K562 (cell line): Measurements from ENCODE around the gene SMOC2. TPM values are rescaled to one million over a fixed set of nuclear protein-coding genes. Genes with fewer than 3 reads are reported as not detected.

Experiments used
- polyA plus RNA-seq, 8 experiments: library from polyadenylated mRNA; depleted of rRNA in 4 of 8; stranded (reverse) in 5 of 8; unstranded in 3 of 8; fragments of >200 nt; fragmentation: Nextera tagmentation in 2 of 8; fragmentation: Illumina TruSeq in 1 of 8; extraction: Ambion mirVana in 2 of 8; extraction: Trizol in 1 of 8; gene quantifications; 2 replicates each; pipeline versions ENCODE4 v1.2.1 to v1.2.3, GENCODE V29; 2011 to 2014; ENCODE audit warnings: inconsistent platforms in 1 of 8, missing spikeins in 1 of 8
- total RNA-seq, 7 experiments: library from RNA; depleted of rRNA in 6 of 7; stranded (reverse); fragments of >200 nt in 6 of 7; fragmentation: Illumina TruSeq in 2 of 7; extraction: Trizol in 2 of 7; gene quantifications; 2 replicates each; pipeline versions ENCODE4 v1.2.1 to v1.2.3, GENCODE V29; 2011 to 2021; ENCODE audit warnings: low replicate concordance in 1 of 7
- TF ChIP-seq, protein P1 (sequence below): fragments of 450-650 bp; IDR thresholded peaks from 2 replicates; pipeline ENCODE4 v1.6.1; 2017; ENCODE audit warnings: mild to moderate bottlenecking, moderate library complexity
- TF ChIP-seq, protein P2 (sequence below): fragments of 450-650 bp; IDR thresholded peaks from 2 replicates; pipeline ENCODE4 v1.6.1; 2017; ENCODE audit warnings: antibody characterized with exemption
- TF ChIP-seq, protein P3 (sequence below), 2 experiments: fragments of 450-650 bp; IDR thresholded peaks; 2 replicates each; pipeline ENCODE4 v1.6.1; 2018; ENCODE audit warnings: mild to moderate bottlenecking in 2 of 2, low read depth in 1 of 2; ENCODE audit not compliant: partially characterized antibody in 2 of 2
- TF ChIP-seq, protein P4 (sequence below), 2 experiments: fragments of 450-650 bp; formaldehyde crosslinking in 1 of 2; IDR thresholded peaks; 2 replicates each; pipeline versions ENCODE4 v1.4.0 to v1.6.1; 2014 to 2020; ENCODE audit warnings: mild to moderate bottlenecking in 2 of 2, borderline replicate concordance in 1 of 2, low read depth in 1 of 2

The SMOC2 gene
- total and polyA plus RNA-seq, 9 of the 15 experiments (the other 6 are each of a cell fraction or from before 2014, with no cell fraction given), result 0.45 to 2.3 (median 1.1) TPM

DNA sequence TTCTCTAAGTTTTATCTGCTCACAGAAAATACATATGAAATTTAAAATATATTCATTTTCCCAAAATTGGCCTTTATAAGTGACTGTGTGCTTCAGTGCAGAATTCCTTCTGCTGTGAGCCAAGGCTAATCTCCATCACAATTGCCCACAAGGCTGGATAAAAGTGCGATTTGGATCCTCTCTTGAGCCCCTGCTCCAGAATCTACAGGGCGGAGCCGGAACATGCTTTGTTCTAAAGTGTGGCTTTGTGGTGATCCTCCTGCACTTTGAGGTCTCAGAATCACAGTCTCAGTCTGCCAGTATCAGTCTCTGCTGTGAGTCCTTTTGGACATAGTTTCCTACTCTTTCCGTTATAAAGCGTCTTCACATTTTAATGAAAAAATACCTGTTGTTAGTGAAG, 28.9 kb downstream of the SMOC2 start (continued):
- TF ChIP-seq, protein P1, sequence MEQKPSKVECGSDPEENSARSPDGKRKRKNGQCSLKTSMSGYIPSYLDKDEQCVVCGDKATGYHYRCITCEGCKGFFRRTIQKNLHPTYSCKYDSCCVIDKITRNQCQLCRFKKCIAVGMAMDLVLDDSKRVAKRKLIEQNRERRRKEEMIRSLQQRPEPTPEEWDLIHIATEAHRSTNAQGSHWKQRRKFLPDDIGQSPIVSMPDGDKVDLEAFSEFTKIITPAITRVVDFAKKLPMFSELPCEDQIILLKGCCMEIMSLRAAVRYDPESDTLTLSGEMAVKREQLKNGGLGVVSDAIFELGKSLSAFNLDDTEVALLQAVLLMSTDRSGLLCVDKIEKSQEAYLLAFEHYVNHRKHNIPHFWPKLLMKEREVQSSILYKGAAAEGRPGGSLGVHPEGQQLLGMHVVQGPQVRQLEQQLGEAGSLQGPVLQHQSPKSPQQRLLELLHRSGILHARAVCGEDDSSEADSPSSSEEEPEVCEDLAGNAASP, result no peak
- TF ChIP-seq, protein P2, sequence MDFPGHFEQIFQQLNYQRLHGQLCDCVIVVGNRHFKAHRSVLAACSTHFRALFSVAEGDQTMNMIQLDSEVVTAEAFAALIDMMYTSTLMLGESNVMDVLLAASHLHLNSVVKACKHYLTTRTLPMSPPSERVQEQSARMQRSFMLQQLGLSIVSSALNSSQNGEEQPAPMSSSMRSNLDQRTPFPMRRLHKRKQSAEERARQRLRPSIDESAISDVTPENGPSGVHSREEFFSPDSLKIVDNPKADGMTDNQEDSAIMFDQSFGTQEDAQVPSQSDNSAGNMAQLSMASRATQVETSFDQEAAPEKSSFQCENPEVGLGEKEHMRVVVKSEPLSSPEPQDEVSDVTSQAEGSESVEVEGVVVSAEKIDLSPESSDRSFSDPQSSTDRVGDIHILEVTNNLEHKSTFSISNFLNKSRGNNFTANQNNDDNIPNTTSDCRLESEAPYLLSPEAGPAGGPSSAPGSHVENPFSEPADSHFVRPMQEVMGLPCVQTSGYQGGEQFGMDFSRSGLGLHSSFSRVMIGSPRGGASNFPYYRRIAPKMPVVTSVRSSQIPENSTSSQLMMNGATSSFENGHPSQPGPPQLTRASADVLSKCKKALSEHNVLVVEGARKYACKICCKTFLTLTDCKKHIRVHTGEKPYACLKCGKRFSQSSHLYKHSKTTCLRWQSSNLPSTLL, result no peak
- TF ChIP-seq, protein P3, sequence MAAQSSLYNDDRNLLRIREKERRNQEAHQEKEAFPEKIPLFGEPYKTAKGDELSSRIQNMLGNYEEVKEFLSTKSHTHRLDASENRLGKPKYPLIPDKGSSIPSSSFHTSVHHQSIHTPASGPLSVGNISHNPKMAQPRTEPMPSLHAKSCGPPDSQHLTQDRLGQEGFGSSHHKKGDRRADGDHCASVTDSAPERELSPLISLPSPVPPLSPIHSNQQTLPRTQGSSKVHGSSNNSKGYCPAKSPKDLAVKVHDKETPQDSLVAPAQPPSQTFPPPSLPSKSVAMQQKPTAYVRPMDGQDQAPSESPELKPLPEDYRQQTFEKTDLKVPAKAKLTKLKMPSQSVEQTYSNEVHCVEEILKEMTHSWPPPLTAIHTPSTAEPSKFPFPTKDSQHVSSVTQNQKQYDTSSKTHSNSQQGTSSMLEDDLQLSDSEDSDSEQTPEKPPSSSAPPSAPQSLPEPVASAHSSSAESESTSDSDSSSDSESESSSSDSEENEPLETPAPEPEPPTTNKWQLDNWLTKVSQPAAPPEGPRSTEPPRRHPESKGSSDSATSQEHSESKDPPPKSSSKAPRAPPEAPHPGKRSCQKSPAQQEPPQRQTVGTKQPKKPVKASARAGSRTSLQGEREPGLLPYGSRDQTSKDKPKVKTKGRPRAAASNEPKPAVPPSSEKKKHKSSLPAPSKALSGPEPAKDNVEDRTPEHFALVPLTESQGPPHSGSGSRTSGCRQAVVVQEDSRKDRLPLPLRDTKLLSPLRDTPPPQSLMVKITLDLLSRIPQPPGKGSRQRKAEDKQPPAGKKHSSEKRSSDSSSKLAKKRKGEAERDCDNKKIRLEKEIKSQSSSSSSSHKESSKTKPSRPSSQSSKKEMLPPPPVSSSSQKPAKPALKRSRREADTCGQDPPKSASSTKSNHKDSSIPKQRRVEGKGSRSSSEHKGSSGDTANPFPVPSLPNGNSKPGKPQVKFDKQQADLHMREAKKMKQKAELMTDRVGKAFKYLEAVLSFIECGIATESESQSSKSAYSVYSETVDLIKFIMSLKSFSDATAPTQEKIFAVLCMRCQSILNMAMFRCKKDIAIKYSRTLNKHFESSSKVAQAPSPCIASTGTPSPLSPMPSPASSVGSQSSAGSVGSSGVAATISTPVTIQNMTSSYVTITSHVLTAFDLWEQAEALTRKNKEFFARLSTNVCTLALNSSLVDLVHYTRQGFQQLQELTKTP (IDR thresholded peaks at IDR 0.05; ENCODE audit: low read depth in 1 of 2, partially characterized antibody in 2 of 2), result no peak
- TF ChIP-seq, protein P4, sequence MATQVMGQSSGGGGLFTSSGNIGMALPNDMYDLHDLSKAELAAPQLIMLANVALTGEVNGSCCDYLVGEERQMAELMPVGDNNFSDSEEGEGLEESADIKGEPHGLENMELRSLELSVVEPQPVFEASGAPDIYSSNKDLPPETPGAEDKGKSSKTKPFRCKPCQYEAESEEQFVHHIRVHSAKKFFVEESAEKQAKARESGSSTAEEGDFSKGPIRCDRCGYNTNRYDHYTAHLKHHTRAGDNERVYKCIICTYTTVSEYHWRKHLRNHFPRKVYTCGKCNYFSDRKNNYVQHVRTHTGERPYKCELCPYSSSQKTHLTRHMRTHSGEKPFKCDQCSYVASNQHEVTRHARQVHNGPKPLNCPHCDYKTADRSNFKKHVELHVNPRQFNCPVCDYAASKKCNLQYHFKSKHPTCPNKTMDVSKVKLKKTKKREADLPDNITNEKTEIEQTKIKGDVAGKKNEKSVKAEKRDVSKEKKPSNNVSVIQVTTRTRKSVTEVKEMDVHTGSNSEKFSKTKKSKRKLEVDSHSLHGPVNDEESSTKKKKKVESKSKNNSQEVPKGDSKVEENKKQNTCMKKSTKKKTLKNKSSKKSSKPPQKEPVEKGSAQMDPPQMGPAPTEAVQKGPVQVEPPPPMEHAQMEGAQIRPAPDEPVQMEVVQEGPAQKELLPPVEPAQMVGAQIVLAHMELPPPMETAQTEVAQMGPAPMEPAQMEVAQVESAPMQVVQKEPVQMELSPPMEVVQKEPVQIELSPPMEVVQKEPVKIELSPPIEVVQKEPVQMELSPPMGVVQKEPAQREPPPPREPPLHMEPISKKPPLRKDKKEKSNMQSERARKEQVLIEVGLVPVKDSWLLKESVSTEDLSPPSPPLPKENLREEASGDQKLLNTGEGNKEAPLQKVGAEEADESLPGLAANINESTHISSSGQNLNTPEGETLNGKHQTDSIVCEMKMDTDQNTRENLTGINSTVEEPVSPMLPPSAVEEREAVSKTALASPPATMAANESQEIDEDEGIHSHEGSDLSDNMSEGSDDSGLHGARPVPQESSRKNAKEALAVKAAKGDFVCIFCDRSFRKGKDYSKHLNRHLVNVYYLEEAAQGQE (IDR thresholded peaks at IDR 0.05; ENCODE audit: borderline replicate concordance), result no peak
- TF ChIP-seq, protein P4 (CRISPR knock-in tag; IDR thresholded peaks at IDR 0.05; ENCODE audit: low read depth), result no peak
